Esophagus muscularis mucosa (tissue), 4 donors: ENCODE results near the gene FTO. TPM values are rescaled to one million over a fixed set of nuclear protein-coding genes. Genes with fewer than 3 reads are reported as not detected.

Experiments
- DNase-seq: peaks from one replicate; pipeline ENCODE4 v3.0.0-alpha.2; 2017; ENCODE audit errors: extremely low spot score
- H3K27ac ChIP-seq, 4 donors: fragments of 200-600 bp; sonication (generic); replicated peaks in 1 of 4; 1 replicate in 3 of 4; 2 replicates in 1 of 4; pipeline ENCODE4 v1.5.1; 2016 to 2019; ENCODE audit warnings: mild to moderate bottlenecking in 1 of 4
- H3K27me3 ChIP-seq, 4 donors: fragments of 200-600 bp; sonication (generic); one replicate each; pipeline versions ENCODE4 v1.5.1 to v1.6.0; 2016 to 2019
- H3K36me3 ChIP-seq, 4 donors: fragments of 200-600 bp; sonication (generic); one replicate each; pipeline ENCODE4 v1.5.1; 2016 to 2019
- H3K4me1 ChIP-seq, 4 donors: fragments of 200-600 bp; sonication (generic); one replicate each; pipeline ENCODE4 v1.5.1; 2016 to 2019
- H3K4me3 ChIP-seq, 4 donors: fragments of 200-600 bp; sonication (generic); 1 replicate in 2 of 4; 2 replicates in 2 of 4; pipeline ENCODE4 v1.5.1; 2016 to 2019; ENCODE audit warnings: mild to moderate bottlenecking in 4 of 4, moderate library complexity in 1 of 4
- H3K9me3 ChIP-seq, 4 donors: fragments of 200-600 bp; sonication (generic); 1 replicate in 3 of 4; 2 replicates in 1 of 4; pipeline ENCODE4 v1.5.1; 2016 to 2019
- EP300 ChIP-seq: sonication (generic); formaldehyde crosslinking; IDR thresholded peaks from one replicate; pipeline ENCODE4 v1.6.1; 2017; ENCODE audit warnings: antibody characterized with exemption
- POLR2A ChIP-seq: fragments of 450-650 bp; IDR thresholded peaks from one replicate; pipeline ENCODE4 v1.6.1; 2017; ENCODE audit warnings: antibody characterized with exemption, moderate library complexity, mild to moderate bottlenecking, low read depth
- POLR2AphosphoS5 ChIP-seq, 2 donors: sonication (generic); formaldehyde crosslinking; IDR thresholded peaks; one replicate each; pipeline ENCODE4 v1.6.1; 2017; ENCODE audit warnings: antibody characterized with exemption in 2 of 2
- WGBS: methylation state at CpG from one replicate; pipeline ENCODE4 v1.1.5; 2018; 5-methylcytosine and 5-hydroxymethylcytosine counted together
- intact Hi-C: fragments of 100-400 bp; cut with DNase I; formaldehyde crosslinking; loops from one replicate; pipeline ENCODE4 v1.15.1; 2023
- total RNA-seq, 4 donors: library from RNA; depleted of rRNA; stranded (reverse); fragments of >200 nt; gene quantifications; one replicate each; pipeline versions ENCODE4 v1.1.0 to v1.2.1, GENCODE V29; 2016
- TF ChIP-seq, protein P1 (sequence below), 3 experiments: fragments of 200-600 bp in 2 of 3; fragments of 450-650 bp in 1 of 3; sonication (generic) in 2 of 3; IDR thresholded peaks; one replicate each; pipeline ENCODE4 v1.5.1; 2017 to 2019; ENCODE audit warnings: antibody characterized with exemption in 3 of 3, mild to moderate bottlenecking in 2 of 3, moderate library complexity in 1 of 3

The FTO gene
- total RNA-seq, 4 donors from 2014 or later: 101 to 121 (median 112) TPM

DNA sequence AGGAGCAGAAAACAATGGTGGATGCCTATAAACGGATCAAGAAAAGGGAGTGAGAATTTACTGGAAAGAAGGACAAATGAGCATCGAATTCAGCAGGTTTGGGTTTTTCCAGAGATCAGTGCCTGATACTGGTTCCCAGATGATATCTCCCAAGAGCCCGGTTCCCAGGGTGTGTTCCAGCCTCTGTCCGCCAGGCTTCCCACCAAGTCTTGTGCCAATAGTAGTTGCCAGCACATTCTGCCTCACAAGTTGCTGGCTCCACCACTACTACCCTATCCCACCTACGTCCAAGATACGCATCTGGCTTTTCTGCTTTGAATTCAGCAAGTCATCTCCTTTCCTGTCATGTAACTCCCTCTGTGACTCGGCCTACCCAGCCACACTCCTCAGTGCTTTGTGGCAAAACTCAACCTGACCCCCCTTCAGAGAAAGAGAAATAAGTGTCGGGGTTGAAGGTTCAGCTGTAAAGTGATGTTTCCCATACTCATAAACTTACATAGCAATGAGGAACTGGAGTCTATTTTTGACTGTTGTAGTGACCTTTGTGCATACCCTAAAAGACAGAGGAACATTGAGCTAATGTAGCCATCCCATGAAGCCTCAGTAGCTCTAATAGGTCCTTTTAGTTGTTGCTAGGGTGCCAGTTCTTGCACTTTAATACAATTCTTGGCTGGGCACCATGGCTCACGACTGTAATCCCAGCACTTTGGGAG is 305.7 kb downstream of the FTO start:
- intact Hi-C loops: no loop called here
- WGBS: 95% methylated on average over 9 of the region's 9 CpGs
- H3K4me3 ChIP-seq: no peak overlapping the region

DNA sequence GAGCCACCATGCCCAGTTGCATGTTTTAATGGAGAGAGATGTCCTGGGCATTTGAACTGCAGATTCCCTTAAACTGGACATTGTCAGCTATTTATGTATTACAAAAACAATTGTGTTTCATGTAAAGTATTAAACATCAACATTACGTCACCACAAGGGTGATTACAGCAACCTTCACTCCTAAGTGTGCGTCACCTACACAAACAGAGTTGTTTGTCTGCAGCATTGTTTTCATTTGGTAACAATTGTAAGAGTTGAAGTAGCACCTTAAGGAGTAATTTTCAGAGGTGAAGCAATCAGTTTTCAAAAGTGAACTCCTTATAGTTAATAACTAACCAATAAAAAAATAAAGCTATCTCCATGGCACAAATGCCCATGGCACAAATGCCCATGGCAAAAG is 311.2 kb downstream of the FTO start:
- TF ChIP-seq POLR2A: no peak
- no peak for TF ChIP-seq POLR2AphosphoS5 (IDR thresholded peaks at IDR 0.05)
- no peak for TF ChIP-seq EP300
- TF ChIP-seq, protein P1, sequence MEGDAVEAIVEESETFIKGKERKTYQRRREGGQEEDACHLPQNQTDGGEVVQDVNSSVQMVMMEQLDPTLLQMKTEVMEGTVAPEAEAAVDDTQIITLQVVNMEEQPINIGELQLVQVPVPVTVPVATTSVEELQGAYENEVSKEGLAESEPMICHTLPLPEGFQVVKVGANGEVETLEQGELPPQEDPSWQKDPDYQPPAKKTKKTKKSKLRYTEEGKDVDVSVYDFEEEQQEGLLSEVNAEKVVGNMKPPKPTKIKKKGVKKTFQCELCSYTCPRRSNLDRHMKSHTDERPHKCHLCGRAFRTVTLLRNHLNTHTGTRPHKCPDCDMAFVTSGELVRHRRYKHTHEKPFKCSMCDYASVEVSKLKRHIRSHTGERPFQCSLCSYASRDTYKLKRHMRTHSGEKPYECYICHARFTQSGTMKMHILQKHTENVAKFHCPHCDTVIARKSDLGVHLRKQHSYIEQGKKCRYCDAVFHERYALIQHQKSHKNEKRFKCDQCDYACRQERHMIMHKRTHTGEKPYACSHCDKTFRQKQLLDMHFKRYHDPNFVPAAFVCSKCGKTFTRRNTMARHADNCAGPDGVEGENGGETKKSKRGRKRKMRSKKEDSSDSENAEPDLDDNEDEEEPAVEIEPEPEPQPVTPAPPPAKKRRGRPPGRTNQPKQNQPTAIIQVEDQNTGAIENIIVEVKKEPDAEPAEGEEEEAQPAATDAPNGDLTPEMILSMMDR (IDR thresholded peaks at IDR 0.05): no peak
- no peaks in the 10 kb centered on the region for H3K4me1 ChIP-seq
- no peaks in the 10 kb centered on the region for H3K27me3 ChIP-seq
- peaks cover 0 to 8% (median 0%) of the 10 kb centered on the region in 4 donors for H3K9me3 ChIP-seq
- no peak overlapping the region for H3K27ac ChIP-seq
- no peaks in the 10 kb centered on the region for H3K36me3 ChIP-seq
- no peak overlapping the region for H3K4me3 ChIP-seq
- 94% methylated on average over 2 of the region's 2 CpGs for WGBS
- intact Hi-C loops: no loop called here
- DNase-seq: no peak

More for the DNA sequence above, 305.7 kb downstream of the FTO start:
- no peaks in the 10 kb centered on the region for H3K27me3 ChIP-seq
- H3K4me1 ChIP-seq: no peaks in the 10 kb centered on the region
- H3K27ac ChIP-seq: no peak overlapping the region
- TF ChIP-seq POLR2A (no peak), EP300 (no peak), POLR2AphosphoS5 (IDR thresholded peaks at IDR 0.05) (no peak)
- TF ChIP-seq, protein P1 (IDR thresholded peaks at IDR 0.05): no peak
- DNase-seq: no peak
- no peaks in the 10 kb centered on the region for H3K36me3 ChIP-seq
- peaks cover 0 to 8% (median 0%) of the 10 kb centered on the region in 4 donors for H3K9me3 ChIP-seq

DNA sequence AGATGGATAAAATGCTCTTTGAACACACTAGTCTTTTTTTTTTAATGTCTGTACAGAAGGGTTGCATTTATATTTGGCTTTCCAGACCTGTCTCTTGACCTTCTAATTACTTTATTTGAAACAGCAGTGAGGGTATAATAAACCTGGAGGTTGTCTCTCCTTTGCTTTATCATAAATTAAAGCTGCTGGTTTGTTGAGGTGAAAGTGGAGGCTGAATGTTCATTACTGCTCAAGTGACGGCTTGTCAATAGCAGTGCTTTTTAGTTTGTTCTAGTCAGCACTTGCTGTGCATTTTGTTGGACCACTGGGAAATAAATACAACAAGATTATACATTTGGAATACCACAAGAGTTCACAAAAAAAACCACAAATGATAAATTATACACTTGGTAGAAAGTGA is 318.4 kb downstream of the FTO start:
- TF ChIP-seq, protein P1 (IDR thresholded peaks at IDR 0.05): no peak
- TF ChIP-seq POLR2A (no peak), EP300 (no peak), POLR2AphosphoS5 (IDR thresholded peaks at IDR 0.05) (no peak)
- Histone ChIP-seq H3K9me3 (no peaks in the 10 kb centered on the region), H3K4me3 (no peak overlapping the region), H3K36me3 (no peaks in the 10 kb centered on the region), H3K4me1 (no peaks in the 10 kb centered on the region), H3K27ac (no peak overlapping the region), H3K27me3 (no peaks in the 10 kb centered on the region)
- 97% methylated on average over 1 of the region's 1 CpG for WGBS
- intact Hi-C loops: no loop called here
- DNase-seq: no peak

DNA sequence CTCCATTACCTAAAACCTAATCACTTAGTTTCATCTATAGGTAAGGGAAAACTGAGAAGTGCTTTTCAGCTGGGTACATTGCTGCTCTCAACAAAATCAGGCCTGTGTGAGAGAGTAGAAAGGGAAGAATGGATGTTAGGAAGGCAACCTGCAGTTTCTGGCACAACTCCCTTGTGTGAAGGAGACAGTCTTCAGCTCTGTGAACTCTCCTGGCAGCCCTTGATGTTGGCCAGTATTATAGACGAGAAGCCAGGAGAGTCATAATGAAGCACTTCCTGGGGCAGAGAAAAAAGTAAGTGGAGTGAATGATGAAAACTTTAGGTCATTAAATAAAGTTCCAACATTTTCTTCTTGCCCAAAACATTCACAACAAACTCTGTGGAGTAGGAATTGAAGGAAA is 322.5 kb downstream of the FTO start:
- TF ChIP-seq POLR2A (no peak), POLR2AphosphoS5 (IDR thresholded peaks at IDR 0.05) (no peak), EP300 (no peak)
- TF ChIP-seq, protein P1 (IDR thresholded peaks at IDR 0.05): no peak
- no peaks in the 10 kb centered on the region for H3K27me3 ChIP-seq

DNA sequence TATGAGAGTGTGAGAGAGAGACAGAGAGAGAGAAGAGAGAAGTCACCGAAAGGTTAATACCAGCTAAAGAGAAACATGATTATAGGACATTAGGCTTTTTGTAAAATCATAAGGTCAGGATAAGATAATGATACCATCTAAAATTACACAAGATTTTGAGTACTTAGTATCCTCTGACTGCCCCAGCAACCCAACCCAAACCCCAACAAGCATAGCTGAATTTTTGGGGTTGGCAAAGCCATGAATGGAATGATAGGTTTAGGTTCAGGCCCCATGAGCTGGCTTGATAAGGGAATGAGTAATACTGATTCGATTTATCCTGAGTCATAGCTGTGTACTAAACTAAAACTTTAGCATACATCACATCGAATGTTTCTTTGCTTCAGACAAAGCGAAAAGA is 323.1 kb downstream of the FTO start:
- Histone ChIP-seq H3K4me3 (no peak overlapping the region), H3K9me3 (peaks cover 0 to 11% (median 5%) of the 10 kb centered on the region in 4 donors), H3K36me3 (no peaks in the 10 kb centered on the region), H3K4me1 (no peaks in the 10 kb centered on the region), H3K27ac (no peak overlapping the region), H3K27me3 (no peaks in the 10 kb centered on the region)
- DNase-seq: no peak
- 91% methylated on average over 4 of the region's 4 CpGs for WGBS
- TF ChIP-seq, protein P1 (IDR thresholded peaks at IDR 0.05): no peak
- no peak for TF ChIP-seq POLR2AphosphoS5 (IDR thresholded peaks at IDR 0.05)
- no peak for TF ChIP-seq EP300
- TF ChIP-seq POLR2A: no peak
- intact Hi-C loops: no loop called here

More for the DNA sequence above, 322.5 kb downstream of the FTO start:
- Histone ChIP-seq H3K27ac (no peak overlapping the region), H3K9me3 (peaks cover 0 to 10% (median 4%) of the 10 kb centered on the region in 4 donors), H3K4me3 (no peak overlapping the region), H3K4me1 (no peaks in the 10 kb centered on the region), H3K36me3 (no peaks in the 10 kb centered on the region)
- intact Hi-C loops: no loop called here
- 36% methylated on average over 1 of the region's 1 CpG for WGBS
- DNase-seq: no peak
